WERI-Rb-1 (cell line): ENCODE data around the gene GPR15LG.

ENCODE experiments used
- DNase-seq: peaks from one replicate; pipeline ENCODE4 v3.0.0-alpha.2; 2020
- H3K27ac ChIP-seq: fragments of 250-450 bp; sonication (Bioruptor Pico); 2 replicates; pipeline ENCODE4 v1.5.1; 2020; ENCODE audit warnings: mild to moderate bottlenecking, moderate library complexity
- H3K27me3 ChIP-seq: fragments of 250-450 bp; sonication (Bioruptor Pico); 2 replicates; pipeline ENCODE4 v1.5.1; 2021; ENCODE audit warnings: mild to moderate bottlenecking, low read depth, moderate library complexity; ENCODE audit not compliant: insufficient read depth, severe bottlenecking
- H3K36me3 ChIP-seq: fragments of 250-450 bp; sonication (Bioruptor Pico); 2 replicates; pipeline ENCODE4 v1.5.1; 2020; ENCODE audit warnings: mild to moderate bottlenecking, moderate library complexity
- H3K4me3 ChIP-seq: 2 replicates; pipeline ENCODE4 v1.5.1; 2011; ENCODE audit warnings: low read depth, mild to moderate bottlenecking, control low read depth, low read length
- H3K9me3 ChIP-seq: fragments of 250-450 bp; sonication (Bioruptor Pico); 2 replicates; pipeline ENCODE4 v1.5.1; 2021; ENCODE audit warnings: mild to moderate bottlenecking, moderate library complexity; ENCODE audit not compliant: severe bottlenecking
- CTCF ChIP-seq: IDR thresholded peaks from 2 replicates; pipeline ENCODE4 v1.5.1; 2011; ENCODE audit warnings: low read depth, mild to moderate bottlenecking, control low read depth, inconsistent platforms, low read length

GPR15LG gene

GRCh38 chr10:84188815-84189214 is 15.2 kb downstream of the GPR15LG start:
- Histone ChIP-seq H3K27ac (no peak overlapping the region), H3K36me3 (no peaks in the 10 kb centered on the region), H3K4me3 (no peak overlapping the region), H3K27me3 (no peaks in the 10 kb centered on the region), H3K9me3 (no peaks in the 10 kb centered on the region)
- DNase-seq: no peak
- no peak for TF ChIP-seq CTCF

GRCh38 chr10:84190621-84191020 is 17.0 kb downstream of the GPR15LG start:
- no peak for TF ChIP-seq CTCF
- H3K27me3 ChIP-seq: no peaks in the 10 kb centered on the region
- H3K9me3 ChIP-seq: no peaks in the 10 kb centered on the region
- H3K36me3 ChIP-seq: no peaks in the 10 kb centered on the region; the same call in 1 of the 2 replicates
- DNase-seq: no peak
- H3K4me3 ChIP-seq: no peak overlapping the region
- no peak overlapping the region for H3K27ac ChIP-seq

- H3K9me3 ChIP-seq: no peaks in the 10 kb centered on the region
- no peaks in the 10 kb centered on the region; the same call in 1 of the 2 replicates for H3K36me3 ChIP-seq
- H3K4me3 ChIP-seq: no peak overlapping the region
- no peak for DNase-seq
- no peaks in the 10 kb centered on the region for H3K27me3 ChIP-seq
- TF ChIP-seq CTCF: no peak
- H3K27ac ChIP-seq: no peak overlapping the region
These were observed 17.5 kb downstream of the GPR15LG start for GRCh38 chr10:84191106-84191505.

GRCh38 chr10:84193327-84193726 is 19.7 kb downstream of the GPR15LG start:
- H3K27ac ChIP-seq: peak overlapping the region; percentile 5; the same call in 1 of the 2 replicates
- no peaks in the 10 kb centered on the region for H3K9me3 ChIP-seq
- DNase-seq: no peak
- H3K36me3 ChIP-seq: peaks cover 19% of the 10 kb centered on the region
- TF ChIP-seq CTCF: no peak
- no peak overlapping the region for H3K4me3 ChIP-seq
- H3K27me3 ChIP-seq: no peaks in the 10 kb centered on the region

- no peak for TF ChIP-seq CTCF
- Histone ChIP-seq H3K36me3 (peaks cover 25% of the 10 kb centered on the region), H3K4me3 (peak overlapping the region; percentile 83), H3K27me3 (no peaks in the 10 kb centered on the region), H3K27ac (peak overlapping the region; percentile 5), H3K9me3 (no peaks in the 10 kb centered on the region)
- no peak for DNase-seq
These were observed 20.3 kb downstream of the GPR15LG start for GRCh38 chr10:84193846-84194423.
